ENCODE results near the gene NAP1L4. TPM values are rescaled to one million over a fixed set of nuclear protein-coding genes. Genes with fewer than 3 reads are reported as not detected.
A peak's percentile ranks its signal among the peaks of the same experiment; 100 is the strongest.

Gene NAP1L4
- total RNA-seq, 2 donors from 2014 or later = 45.9 to 57.7 TPM

DNA sequence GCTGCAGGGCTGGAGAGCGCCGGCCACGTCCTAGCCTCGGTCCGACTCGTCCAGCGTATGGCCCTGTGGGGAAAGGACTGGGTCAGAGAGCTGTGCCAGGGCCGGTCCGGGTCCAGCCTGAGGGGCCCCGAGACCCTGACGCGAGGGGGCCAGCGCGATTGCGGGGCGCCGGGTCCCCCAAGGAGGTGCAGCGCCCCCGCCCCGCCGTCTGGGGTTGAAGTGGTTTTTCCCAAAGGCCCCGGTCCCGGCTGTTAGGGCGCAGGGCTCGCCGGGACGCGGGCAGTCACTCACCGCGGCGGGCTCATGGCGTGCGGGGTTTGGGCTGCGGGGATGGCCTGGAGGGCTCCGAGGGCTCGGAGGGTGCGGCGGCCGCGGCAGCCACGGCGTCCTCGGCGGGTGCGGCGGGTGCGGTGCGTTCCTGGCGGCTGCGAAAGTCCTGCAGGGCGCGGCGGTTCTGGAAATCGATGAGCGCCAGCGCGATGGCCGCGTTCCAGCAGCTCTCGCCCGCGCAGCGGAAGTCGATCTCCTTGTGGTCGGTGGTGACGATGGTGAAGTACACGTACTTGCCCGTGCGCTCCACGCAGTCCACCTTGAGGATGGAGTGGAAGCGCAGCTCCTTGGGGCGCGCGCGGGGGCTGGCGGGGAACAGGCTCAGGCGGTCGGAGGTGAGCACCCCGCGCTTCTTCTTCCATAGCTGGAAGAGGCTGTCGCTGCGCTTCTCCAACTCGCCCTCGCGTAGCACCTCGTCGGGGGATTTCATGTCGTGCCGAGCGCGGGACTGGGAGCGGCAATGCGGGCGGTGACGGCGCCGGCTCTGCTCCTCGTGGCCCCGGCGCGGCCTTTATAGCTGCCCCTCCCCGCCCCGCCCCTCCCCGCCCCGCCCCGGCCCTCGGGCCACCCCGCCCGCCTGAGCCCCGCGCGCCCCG is 63.3 kb downstream of the NAP1L4 start, which contains the start of gene PHLDA2:
Gene PHLDA2 (minus strand): TSS at position 816 of the 926 bp plus-strand sequence. CDS start 56 bp downstream, at position 760.
- ATAC-seq (peak; percentile 39), DNase-seq (peak; percentile 67 to 81 (median 74))
- peaks cover 33% of the 10 kb centered on the region for H3K4me1 ChIP-seq
- intact Hi-C loops (cut with DNase I) = no loop called here
- H3K27me3 ChIP-seq = peaks cover 0 to 5% of the 10 kb centered on the region in 2 donors
- TF ChIP-seq CTCF (IDR thresholded peaks at IDR 0.05) = peak in 4 of 7 experiments; percentile 4 to 30 (median 16)
- TF ChIP-seq POLR2A (IDR thresholded peaks at IDR 0.05) = peak; percentile 79 to 90 (median 84)
- H3K9me3 ChIP-seq = no peaks in the 10 kb centered on the region
- WGBS, 2 donors = 1 to 5% methylated on average over 12 to 100 of the region's 113 CpGs
- H3K4me3 ChIP-seq = peak within 1 kb of the TSS; percentile 15 to 52
- H3K36me3 ChIP-seq (replicated peaks in 1 of 2; ENCODE audit: insufficient read depth in 1 of 2, low read depth in 2 of 2) = no peaks in the 10 kb centered on the region
- peak within 1 kb of the TSS; percentile 55 to 77 (median 64) for H3K27ac ChIP-seq

DNA sequence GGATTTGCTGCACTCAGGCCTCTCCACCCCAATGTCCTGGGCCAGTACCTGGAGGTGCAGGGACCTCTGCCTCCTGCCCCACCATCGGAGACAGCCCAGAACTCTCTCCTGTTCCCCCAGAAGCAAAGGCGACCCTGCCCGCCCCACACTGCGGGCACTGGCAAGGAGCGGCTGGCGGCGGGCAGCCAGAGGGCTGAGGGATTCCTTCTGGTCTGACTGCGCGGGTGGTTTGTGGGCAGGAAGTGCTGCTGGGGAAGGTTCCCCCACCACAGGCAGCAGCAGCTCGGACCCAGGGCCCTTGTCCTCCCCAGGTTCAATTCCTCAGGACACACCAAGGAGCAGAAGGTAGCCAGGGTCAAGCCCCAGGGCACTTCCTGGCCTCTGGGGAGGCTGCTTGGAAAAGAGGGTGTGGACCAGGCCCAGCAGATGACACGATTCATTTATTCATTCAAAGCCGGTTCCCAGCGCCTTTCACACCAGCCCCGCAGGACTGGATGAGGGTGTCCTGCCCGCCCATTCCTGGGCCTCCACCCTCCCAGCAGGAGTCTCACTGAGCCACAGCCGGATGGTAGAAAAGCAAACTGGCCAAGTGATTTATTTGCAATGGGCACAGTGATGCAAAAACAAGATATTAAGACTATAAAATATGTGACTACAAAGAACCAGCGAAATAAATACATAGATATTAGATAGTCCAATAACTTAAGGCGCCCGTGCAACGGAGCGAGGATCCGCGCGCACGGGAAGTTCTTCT is 64.1 kb downstream of the NAP1L4 start:
- H3K9me3 ChIP-seq = no peaks in the 10 kb centered on the region
- DNase-seq (peak in 1 of 4 donors; percentile 39), ATAC-seq (no peak)
- H3K36me3 ChIP-seq (replicated peaks in 1 of 2; ENCODE audit: insufficient read depth in 1 of 2, low read depth in 2 of 2) = no peaks in the 10 kb centered on the region
- intact Hi-C loops (cut with DNase I) = no loop called here
- peak overlapping the region in 2 of 4 donors; percentile 66 to 77 for H3K27ac ChIP-seq
- WGBS, 2 donors = 47 to 63% methylated on average over 18 to 24 of the region's 25 CpGs
- peaks cover 33% of the 10 kb centered on the region for H3K4me1 ChIP-seq
- no peak for TF ChIP-seq POLR2A (IDR thresholded peaks at IDR 0.05)
- TF ChIP-seq CTCF (IDR thresholded peaks at IDR 0.05) = no peak
- H3K27me3 ChIP-seq = peaks cover 0 to 5% of the 10 kb centered on the region in 2 donors
- H3K4me3 ChIP-seq = peak overlapping the region in 1 of 2 donors; percentile 52

DNA sequence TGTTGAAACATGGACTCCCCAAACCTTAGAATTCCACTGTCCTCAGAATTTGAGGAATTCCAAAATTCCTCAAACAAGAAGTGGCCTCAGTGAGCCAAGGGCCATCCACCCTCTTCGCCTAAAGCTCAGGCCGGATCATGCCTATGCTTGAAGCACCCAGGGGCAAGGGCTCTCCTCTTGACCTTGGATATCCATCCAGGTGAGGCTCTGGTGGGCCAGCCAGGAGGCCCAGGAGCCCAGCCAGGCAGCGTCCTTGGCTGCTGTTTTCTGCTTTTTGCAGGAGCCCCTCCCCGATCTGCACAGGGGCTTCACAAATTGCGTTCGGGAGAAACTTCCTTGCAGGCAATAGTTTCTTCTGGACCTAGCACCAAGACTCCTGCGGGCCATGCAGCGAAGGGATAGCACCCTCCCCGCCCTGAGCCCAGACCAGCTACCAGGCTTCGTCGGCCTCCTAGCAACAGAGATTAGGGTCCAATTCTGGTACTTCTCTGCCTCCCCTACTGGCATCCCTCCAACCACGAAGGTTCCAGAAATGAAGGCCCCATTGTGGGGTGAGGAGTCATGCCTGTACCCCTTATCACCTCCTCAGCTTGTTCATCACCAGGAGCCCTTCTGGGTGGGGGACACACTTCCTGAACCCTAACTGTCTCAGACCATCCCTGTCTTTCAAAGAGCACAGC is 64.9 kb downstream of the NAP1L4 start:
- ATAC-seq (no peak), DNase-seq (peak in 1 of 4 donors; percentile 17)
- TF ChIP-seq CTCF (IDR thresholded peaks at IDR 0.05) (no peak), POLR2A (IDR thresholded peaks at IDR 0.05) (no peak)
- Histone ChIP-seq H3K4me3 (no peak overlapping the region), H3K36me3 (replicated peaks in 1 of 2; ENCODE audit: insufficient read depth in 1 of 2, low read depth in 2 of 2) (no peaks in the 10 kb centered on the region), H3K4me1 (peaks cover 33% of the 10 kb centered on the region), H3K27me3 (peaks cover 0 to 5% of the 10 kb centered on the region in 2 donors), H3K27ac (no peak overlapping the region), H3K9me3 (no peaks in the 10 kb centered on the region)
- intact Hi-C loops (cut with DNase I) = no loop called here
- 83 to 87% methylated on average over 11 to 12 of the region's 12 CpGs for WGBS, 2 donors

DNA sequence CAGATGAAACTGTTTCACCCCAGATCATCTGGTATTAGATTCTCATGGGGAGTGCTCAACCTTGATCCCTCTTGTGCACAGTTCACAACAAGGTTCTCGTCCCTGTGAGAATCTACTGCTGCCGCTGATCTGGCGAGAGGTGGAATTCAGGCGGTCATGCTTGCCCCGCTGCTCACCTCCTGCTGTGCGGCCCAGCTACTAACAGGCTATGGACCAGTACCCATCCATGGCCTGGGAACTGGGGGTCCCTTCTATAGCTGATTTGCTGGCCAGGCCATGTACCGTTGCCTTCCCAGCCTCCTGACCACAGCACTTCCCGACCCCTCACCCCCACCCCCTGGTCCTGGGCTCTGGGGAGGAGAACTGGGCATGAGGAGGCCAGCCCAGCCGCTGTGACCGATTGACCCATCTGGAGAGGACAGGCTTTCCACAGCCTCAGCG is 65.5 kb downstream of the NAP1L4 start:
- intact Hi-C loops (cut with DNase I) = no loop called here
- H3K4me3 ChIP-seq = no peak overlapping the region
- H3K4me1 ChIP-seq = peaks cover 33% of the 10 kb centered on the region
- H3K27me3 ChIP-seq = peaks cover 0 to 5% of the 10 kb centered on the region in 2 donors
- H3K36me3 ChIP-seq (replicated peaks in 1 of 2; ENCODE audit: insufficient read depth in 1 of 2, low read depth in 2 of 2) = no peaks in the 10 kb centered on the region
- DNase-seq = peak in 1 of 4 donors; percentile 18
- WGBS, 2 donors = 85 to 93% methylated on average over 8 to 9 of the region's 11 CpGs
- H3K9me3 ChIP-seq = no peaks in the 10 kb centered on the region
- no peak overlapping the region for H3K27ac ChIP-seq
- TF ChIP-seq CTCF (IDR thresholded peaks at IDR 0.05) = no peak
- no peak for TF ChIP-seq POLR2A (IDR thresholded peaks at IDR 0.05)
- no peak for ATAC-seq
